Activated CD4-positive, alpha-beta memory T cell treated with anti-CD3 and anti-CD28 coated beads, Interleukin-2, amount 10 ng/mL, durations not matched to agents 7 days and 5 days (primary cell): Measurements from ENCODE around the gene NSDHL. TPM values are rescaled to one million over a fixed set of nuclear protein-coding genes. Genes with fewer than 3 reads are reported as not detected.

Experiments used
- CTCF ChIA-PET: fragments of 350-600 bp; sonication (Branson Sonifier 250); formaldehyde crosslinking; loops from one replicate; lab custom pipeline; 2021; ENCODE audit warnings: antibody characterized with exemption, inconsistent platforms; lab: Charles Lee
- POLR2A ChIA-PET: fragments of 350-600 bp; sonication (Branson Sonifier 250); formaldehyde crosslinking; loops from one replicate; lab custom pipeline; 2021; ENCODE audit warnings: antibody characterized with exemption; lab: Charles Lee
- DNase-seq: peaks from one replicate; pipeline ENCODE4 v3.0.0-alpha.2; 2020
- H3K27ac Mint-ChIP-seq: one replicate; pipeline ENCODE4 v1.8.0; 2021; ENCODE audit warnings: mild to moderate bottlenecking, mixed read lengths
- H3K27me3 Mint-ChIP-seq: one replicate; pipeline ENCODE4 v1.8.0; 2021; ENCODE audit warnings: mixed read lengths
- H3K36me3 Mint-ChIP-seq: one replicate; pipeline ENCODE4 v1.8.0; 2021; ENCODE audit warnings: low read depth, mixed read lengths
- H3K4me1 Mint-ChIP-seq: one replicate; pipeline ENCODE4 v1.8.0; 2021; ENCODE audit warnings: mixed read lengths
- H3K4me3 Mint-ChIP-seq: one replicate; pipeline ENCODE4 v1.8.0; 2021; ENCODE audit warnings: mild to moderate bottlenecking, mixed read lengths
- H3K9me3 Mint-ChIP-seq: one replicate; pipeline ENCODE4 v1.8.0; 2021; ENCODE audit warnings: mixed read lengths
- total RNA-seq, 2 experiments: library from RNA; stranded (reverse); gene quantifications; one replicate each; pipeline ENCODE4 v1.2.3, GENCODE V29; 2021

NSDHL gene
- total RNA-seq, 2 experiments from 2014 or later = 17.0 to 18.6 TPM

- ChIA-PET POLR2A (no interaction called here), CTCF (no interaction called here)
- no peaks in the 10 kb centered on the region for H3K9me3 Mint-ChIP-seq
- no peak overlapping the region for H3K27ac Mint-ChIP-seq
- H3K27me3 Mint-ChIP-seq = no peaks in the 10 kb centered on the region
- DNase-seq = no peak
- H3K4me1 Mint-ChIP-seq = no peaks in the 10 kb centered on the region
- no peaks in the 10 kb centered on the region for H3K36me3 Mint-ChIP-seq
- H3K4me3 Mint-ChIP-seq = no peak overlapping the region
Observed at GRCh38 chrX:152915541-152916241, 84.8 kb downstream of the NSDHL start.

- CTCF ChIA-PET = no interaction called here
- H3K4me3 Mint-ChIP-seq = no peak overlapping the region
- H3K27ac Mint-ChIP-seq = no peak overlapping the region
- no peak for DNase-seq
- no peaks in the 10 kb centered on the region for H3K27me3 Mint-ChIP-seq
- no peaks in the 10 kb centered on the region for H3K4me1 Mint-ChIP-seq
- H3K9me3 Mint-ChIP-seq = no peaks in the 10 kb centered on the region
- POLR2A ChIA-PET = no interaction called here
- no peaks in the 10 kb centered on the region for H3K36me3 Mint-ChIP-seq
Observed at GRCh38 chrX:152917656-152918579, 87.1 kb downstream of the NSDHL start.

- DNase-seq = no peak
- Mint-ChIP-seq H3K27ac (no peak overlapping the region), H3K4me1 (no peaks in the 10 kb centered on the region), H3K36me3 (no peaks in the 10 kb centered on the region), H3K4me3 (no peak overlapping the region), H3K9me3 (no peaks in the 10 kb centered on the region), H3K27me3 (peaks cover 1% of the 10 kb centered on the region)
- ChIA-PET POLR2A (no interaction called here), CTCF (no interaction called here)
Observed at GRCh38 chrX:152918707-152919106, 87.8 kb downstream of the NSDHL start.

Other genes with a start within 250 kb of the NSDHL start
- not detected for gene GABRQ, start 193.2 kb upstream of the NSDHL start, total RNA-seq
- not detected for gene MAGEA3, start 132.3 kb upstream of the NSDHL start, total RNA-seq
- 1 to 10 TPM; 1.3 TPM for gene CSAG2, start 121.8 kb upstream of the NSDHL start, total RNA-seq
- not detected for gene MAGEA2B, start 116.4 kb upstream of the NSDHL start, total RNA-seq
- not detected for gene CSAG1, start 97.3 kb upstream of the NSDHL start, total RNA-seq
- not detected for gene MAGEA12, start 97.3 kb upstream of the NSDHL start, total RNA-seq
- not detected for gene MAGEA2, start 77.2 kb upstream of the NSDHL start, total RNA-seq
- under 1 TPM in 1 of 2 experiments, not detected in 1; 0.63 TPM for gene CSAG3, start 71.8 kb upstream of the NSDHL start, total RNA-seq
- gene MAGEA6, start 61.4 kb upstream of the NSDHL start, total RNA-seq = not detected
- gene CETN2, start 306 bp upstream of the NSDHL start, total RNA-seq = 1 to 10 TPM; 7.7 TPM
- under 1 TPM; 0.75 to 0.88 TPM for gene ZNF185, start 67.0 kb downstream of the NSDHL start, total RNA-seq
- under 1 TPM; 0.23 to 0.33 TPM for gene PNMA5, start 163.1 kb downstream of the NSDHL start, total RNA-seq
- gene PNMA3, start 225.4 kb downstream of the NSDHL start, total RNA-seq = 1 to 10 TPM; 3.3 to 3.6 TPM
- under 1 TPM; 0.20 to 0.25 TPM for gene PNMA6A, start 241.4 kb downstream of the NSDHL start, total RNA-seq